A549 treated with GW870086 at 1 μM for 4 hours (cell line): ENCODE results near the gene FCAR. TPM values are rescaled to one million over a fixed set of nuclear protein-coding genes. Genes with fewer than 3 reads are reported as not detected.

Experiments
- total RNA-seq: library from RNA; stranded (reverse); fragments of 200-300 nt; extraction: Qiagen RNA extraction; gene quantifications from 5 replicates; pipeline ENCODE4 v1.2.3, GENCODE V29; 2022; ENCODE audit warnings: low read depth

The FCAR gene
- total RNA-seq = not detected in 5 replicates

DNA sequence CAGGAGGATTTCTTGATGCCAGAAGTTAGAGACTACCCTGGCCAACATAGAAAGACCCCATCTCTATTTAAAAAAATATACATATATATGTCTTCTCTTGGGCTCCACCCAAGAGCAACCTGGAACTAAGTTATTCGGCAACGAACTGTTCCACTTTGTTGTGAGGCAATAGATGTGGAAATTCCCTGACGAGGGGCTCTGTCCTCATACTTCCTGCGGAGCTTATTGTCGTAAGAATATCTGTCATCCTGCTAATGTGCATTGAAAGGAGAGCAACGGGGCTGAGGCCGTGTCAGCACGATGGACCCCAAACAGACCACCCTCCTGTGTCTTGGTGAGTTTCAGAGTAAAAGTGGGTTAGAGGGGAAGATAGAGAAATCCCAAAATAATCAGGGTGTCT is at the start of gene FCAR:
Gene FCAR, plus strand, starts transcription at position 246 of the 400 bp plus-strand sequence. Its CDS starts 55 bp downstream, at position 301.

DNA sequence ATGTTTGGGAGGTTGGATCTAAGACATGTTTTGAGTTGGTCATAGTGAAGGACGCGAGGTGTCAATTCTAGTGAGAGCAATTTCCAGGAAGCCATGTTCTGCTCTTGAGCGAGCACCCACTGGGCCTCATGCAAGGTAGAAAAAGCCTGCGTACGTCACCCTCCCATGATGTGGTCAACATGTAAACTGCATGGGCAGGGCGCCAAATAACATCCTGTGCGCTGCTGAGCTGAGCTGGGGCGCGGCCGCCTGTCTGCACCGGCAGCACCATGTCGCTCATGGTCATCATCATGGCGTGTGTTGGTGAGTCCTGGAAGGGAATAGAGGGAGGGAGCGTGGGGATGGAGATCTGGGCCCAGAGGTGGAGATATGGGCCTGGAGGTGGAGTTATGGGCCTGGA is 41.5 kb upstream of the FCAR start, which contains the start of gene KIR2DS4:
Gene KIR2DS4, plus strand, starts transcription at position 181 of the 400 bp plus-strand sequence.

DNA sequence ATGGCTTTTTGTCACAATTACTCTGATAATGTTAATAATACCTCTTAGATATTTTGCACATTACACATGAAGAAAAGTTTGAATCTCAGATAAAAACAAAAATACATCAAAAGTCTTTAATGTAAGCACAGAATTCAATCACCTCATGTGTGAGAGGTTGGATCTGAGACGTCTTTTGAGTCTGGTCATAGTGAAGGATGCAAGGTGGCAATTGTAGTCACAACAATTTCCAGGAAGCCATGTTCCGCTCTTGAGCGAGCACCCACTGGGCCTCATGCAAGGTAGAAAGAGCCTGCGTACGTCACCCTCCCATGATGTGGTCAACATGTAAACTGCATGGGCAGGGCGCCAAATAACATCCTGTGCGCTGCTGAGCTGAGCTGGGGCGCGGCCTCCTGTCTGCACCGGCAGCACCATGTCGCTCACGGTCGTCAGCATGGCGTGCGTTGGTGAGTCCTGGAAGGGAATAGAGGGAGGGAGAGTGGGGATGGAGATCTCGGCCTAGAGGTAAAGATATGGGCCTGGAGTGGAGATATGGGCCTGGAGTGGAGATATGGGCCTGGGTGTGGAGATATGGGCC is 23.9 kb upstream of the FCAR start, which contains the start of gene KIR3DL2:
Gene KIR3DL2, plus strand, starts transcription at position 383 of the 580 bp plus-strand sequence. Its CDS starts 33 bp downstream, at position 416.

DNA sequence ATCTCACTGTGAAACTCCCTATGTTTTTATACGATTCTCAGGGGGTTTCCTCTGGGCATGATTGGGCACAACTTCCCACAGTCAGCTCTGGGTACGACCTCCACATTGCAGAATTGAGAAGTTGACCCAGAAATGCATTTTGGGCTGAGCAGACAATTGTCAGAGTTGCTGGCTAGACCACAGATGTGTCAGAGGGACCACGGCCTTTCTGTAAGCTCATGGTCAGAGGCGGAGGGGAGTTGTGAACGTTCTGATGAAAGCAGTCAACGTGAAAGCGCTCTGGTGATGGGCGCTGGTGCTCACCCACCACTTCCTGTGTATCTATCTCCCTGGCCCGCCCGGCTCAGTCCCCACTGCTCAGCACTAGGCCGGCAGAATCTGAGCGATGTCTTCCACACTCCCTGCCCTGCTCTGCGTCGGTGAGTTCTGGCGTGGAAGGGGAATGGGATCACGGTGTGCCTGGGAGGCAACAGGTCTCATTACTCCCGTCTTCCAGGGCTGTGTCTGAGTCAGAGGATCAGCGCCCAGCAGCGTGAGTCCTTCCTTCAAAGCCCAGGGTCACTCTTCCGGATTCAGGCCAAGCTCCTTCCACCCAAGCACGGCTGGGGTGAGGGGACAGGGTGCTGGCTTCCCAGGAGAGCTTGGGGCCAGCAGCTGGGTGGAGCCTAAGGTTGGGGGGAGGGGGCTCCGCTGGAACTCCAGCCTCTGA is 31.9 kb downstream of the FCAR start, which contains the start of gene NCR1:
Gene NCR1, plus strand, starts transcription at position 346 of the 709 bp plus-strand sequence. Its CDS starts 40 bp downstream, at position 386.

Other genes starting within 250 kb of the FCAR start
- gene LILRB1, start 243.8 kb upstream of the FCAR start, total RNA-seq = not detected in 5 replicates
- not detected in 5 replicates for gene LILRB4, start 211.2 kb upstream of the FCAR start, total RNA-seq
- gene KIR3DL3, start 149.8 kb upstream of the FCAR start, total RNA-seq = not detected in 5 replicates
- gene KIR2DL3, start 135.7 kb upstream of the FCAR start, total RNA-seq = not detected in 5 replicates
- not detected in 5 replicates for gene KIR2DL1, start 104.4 kb upstream of the FCAR start, total RNA-seq
- gene KIR2DL4, start 70.6 kb upstream of the FCAR start, total RNA-seq = not detected in 5 replicates
- not detected in 5 replicates for gene KIR3DL1, start 57.8 kb upstream of the FCAR start, total RNA-seq
- not detected in 5 replicates for gene KIR2DS4, start 41.6 kb upstream of the FCAR start, total RNA-seq
- gene KIR3DL2, start 23.8 kb upstream of the FCAR start, total RNA-seq = not detected in 5 replicates
- not detected in 5 replicates for gene NCR1, start 31.9 kb downstream of the FCAR start, total RNA-seq
- gene NLRP7, start 73.3 kb downstream of the FCAR start, total RNA-seq = 0.07 TPM in 1 of 5 replicates, not detected in the others
- gene NLRP2, start 92.1 kb downstream of the FCAR start, total RNA-seq = 24.3 to 27.0 TPM (median 26.5 TPM) in 5 replicates
- 0.08 to 0.22 TPM (median 0.17 TPM) in 4 of 5 replicates, not detected in the other for gene GP6, start 164.0 kb downstream of the FCAR start, total RNA-seq
- 15.2 to 22.6 TPM (median 20.6 TPM) in 5 replicates for gene RDH13, start 188.9 kb downstream of the FCAR start, total RNA-seq
- 5.0 to 6.5 TPM (median 5.9 TPM) in 5 replicates for gene EPS8L1, start 201.6 kb downstream of the FCAR start, total RNA-seq
- gene PPP1R12C, start 243.4 kb downstream of the FCAR start, total RNA-seq = 55.9 to 88.0 TPM (median 82.4 TPM) in 5 replicates